ENCODE results near the gene ACSF3.

The ACSF3 gene

GRCh38 chr16:89149386-89149785, 55.7 kb downstream of the ACSF3 start:
- DNase-seq = no peak

DNA sequence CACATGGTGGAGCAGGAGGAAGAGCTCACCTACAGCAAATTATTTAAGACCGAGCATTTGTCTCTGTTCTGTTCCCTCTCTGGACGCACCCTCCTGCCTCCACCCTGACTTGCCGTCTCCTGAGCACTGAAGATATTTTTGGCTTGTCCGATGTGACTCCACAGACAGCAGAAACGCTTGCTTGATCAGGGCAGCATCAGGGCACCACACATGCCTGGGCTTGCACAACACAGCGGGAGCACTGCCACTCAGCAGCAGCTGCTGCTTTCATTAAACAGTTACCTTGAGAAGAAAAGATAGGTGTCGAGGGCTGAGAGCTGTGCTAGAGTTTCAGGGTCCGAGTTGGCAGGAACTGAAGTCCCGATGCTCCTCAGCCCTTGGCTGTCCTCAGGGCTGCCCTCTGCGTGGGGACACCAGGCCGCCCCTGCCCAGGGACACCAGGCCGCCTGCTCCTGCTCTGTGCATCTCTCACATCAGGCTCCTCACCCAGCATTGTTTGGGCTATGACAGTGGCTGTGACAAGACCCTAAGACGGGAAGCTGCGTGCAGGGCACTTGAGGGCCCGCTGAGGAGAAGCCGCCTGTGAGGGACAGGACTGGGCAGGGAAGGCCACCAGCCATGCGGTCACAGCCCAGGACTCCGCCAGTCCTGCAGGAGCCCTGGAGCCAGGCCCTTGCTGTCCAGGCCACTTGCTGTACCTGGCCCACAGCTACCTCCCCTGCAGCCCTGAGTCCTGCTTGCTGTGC, 56.6 kb downstream of the ACSF3 start:
- no peak for DNase-seq

DNA sequence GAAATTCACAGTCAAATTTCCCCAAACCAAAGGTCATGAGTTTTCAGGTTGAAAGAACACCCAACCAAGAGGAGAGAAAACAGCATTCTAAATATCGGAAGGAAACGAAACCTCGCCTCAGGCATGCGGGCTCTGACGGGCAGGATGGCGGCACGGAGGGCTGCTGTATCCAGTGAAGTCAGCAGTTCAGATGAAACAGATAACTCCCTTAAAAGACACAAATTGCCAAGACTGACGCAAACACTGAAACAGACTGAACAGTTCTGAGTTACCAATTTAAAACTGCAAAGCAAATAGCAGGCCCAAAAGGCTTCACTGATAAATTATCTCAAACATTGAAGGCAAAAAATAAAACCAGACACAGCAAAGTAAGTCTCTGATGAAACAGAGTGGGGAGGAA, 57.3 kb downstream of the ACSF3 start:
- no peak for DNase-seq

DNA sequence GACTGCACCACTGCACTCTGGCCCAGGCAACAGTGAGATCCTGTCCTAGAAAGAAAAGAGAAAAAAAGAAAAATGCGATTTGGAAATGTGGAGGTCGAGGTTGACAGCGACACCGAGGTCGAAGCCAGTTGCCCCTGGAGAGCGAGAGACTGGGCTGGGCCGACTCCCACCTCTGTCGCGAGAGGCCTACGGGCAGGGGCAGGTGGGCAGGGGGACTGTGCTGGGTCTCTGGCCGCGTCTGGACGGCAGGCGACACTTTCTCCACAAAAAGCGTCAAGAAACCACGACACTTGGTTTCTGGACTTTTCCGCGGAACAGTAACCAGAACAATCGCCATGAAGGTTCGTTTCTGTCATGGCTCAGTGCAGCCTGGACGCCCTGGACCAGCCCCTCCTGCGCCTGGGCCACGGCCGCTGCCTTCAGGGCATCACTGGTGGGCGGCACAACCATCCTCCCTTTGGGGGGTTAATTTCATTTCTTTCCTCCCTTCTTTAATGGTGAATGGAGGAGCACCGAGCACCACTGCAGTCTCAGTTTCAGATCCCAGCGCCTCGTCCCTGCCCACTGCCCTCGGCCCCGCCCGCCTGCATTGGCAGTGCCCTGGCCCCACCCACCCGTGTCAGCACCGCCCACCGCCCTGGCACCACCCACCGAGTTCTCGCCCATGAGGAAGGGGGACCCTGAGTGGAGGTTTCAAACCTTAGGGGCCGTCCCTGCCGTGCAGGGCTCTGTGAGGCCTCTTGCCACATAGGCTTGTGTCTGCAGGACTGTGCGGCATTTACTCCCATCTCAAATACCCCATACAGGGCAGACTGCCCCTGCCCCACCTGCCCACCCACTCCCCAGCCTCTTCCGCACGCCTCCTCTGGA, 59.4 kb downstream of the ACSF3 start:
- DNase-seq = no peak

- DNase-seq = no peak
These were observed 60.2 kb downstream of the ACSF3 start for GRCh38 chr16:89153848-89154271.

- no peak for DNase-seq
These were observed 60.9 kb downstream of the ACSF3 start for GRCh38 chr16:89154390-89155183.

- no peak for DNase-seq
These were observed 61.6 kb downstream of the ACSF3 start for GRCh38 chr16:89155184-89155679.

DNA sequence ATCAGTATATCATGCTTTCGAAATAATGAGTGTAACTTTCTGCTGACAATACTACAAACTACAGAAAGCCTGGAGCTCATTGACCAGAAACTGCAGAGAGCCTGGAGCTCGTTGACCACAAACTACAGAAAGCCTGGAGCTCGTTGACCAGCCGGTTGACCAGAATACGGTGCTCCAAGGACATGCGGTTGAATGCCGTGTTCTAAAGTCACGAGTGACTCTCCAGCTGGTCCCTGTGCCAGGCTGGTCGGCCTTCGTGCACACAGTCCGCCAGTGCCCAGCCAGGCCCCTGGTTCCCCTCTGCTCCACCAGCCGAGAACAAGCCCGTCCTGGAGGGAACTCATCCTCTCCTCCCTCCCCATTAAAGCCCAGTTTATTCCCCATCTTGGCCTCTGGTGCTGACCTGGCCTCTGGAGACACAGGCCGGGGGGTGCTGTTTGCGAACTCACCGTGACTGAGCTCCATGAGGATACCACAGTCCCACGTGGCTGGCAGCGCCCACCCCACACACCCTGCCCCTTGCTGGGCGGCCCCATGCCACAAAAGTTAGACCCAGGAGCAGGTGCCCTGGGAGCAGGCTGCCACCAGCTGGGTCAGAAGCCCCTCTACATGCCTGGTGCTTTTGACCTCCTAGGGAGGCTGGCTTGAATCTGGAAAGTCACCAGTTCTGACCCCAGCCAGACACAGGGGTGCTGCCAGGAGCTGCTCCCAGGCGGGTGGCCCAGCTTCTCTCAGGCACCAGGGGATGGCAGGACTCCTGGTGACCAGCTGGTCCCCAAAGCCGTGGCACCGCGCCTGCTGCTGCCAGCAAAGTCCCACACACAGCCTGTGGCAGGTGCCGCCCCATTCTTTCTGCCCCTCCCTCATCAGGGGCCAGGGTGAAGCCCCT, 62.4 kb downstream of the ACSF3 start:
- DNase-seq = no peak

DNA sequence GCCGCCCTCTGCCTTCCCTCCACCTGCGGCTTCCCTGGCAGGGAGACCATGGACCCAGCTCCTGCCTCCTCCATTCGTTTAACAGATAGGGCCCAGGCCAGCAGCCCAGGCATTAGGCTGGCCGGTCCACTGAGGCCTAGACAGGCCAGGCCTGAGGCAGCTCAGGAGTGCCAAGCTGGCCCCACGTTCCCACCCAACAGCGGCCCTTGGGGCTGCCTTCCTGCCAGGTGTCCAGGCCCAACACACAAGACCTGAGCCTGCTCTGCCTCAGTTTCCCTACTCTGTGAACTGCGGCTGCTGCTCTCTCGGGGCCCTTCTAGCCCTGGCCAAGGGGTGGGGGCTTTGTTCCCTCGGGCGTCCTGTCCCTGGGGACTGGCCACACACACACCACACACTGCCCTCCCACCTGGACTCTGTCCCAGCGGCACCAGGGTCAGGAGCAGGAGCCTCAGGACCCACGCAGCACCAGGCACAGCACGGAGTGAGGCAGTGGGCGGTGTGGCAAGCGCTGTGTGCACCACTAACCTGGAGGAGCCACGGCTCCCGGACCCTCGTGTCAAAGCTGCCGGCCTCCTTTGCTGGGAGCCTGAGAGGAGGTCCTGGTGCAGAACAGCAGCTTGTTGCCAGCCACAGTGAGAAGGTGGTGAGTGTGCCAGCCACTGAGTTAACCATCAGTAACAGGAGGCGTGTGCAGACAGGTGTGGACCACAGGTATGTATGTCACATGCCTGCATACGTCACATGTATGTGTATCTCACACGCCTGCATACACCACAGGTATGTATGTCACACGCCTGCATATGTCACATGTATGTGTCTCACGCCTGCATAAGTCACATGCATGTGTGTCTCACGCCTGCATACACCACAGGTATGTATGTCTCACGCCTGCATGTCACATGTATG, 63.3 kb downstream of the ACSF3 start:
- DNase-seq = no peak

GRCh38 chr16:89157778-89158177, 64.1 kb downstream of the ACSF3 start:
- DNase-seq = no peak

- DNase-seq = no peak
These were observed 65.6 kb downstream of the ACSF3 start for GRCh38 chr16:89159066-89159849.

- no peak for DNase-seq
These were observed 66.2 kb downstream of the ACSF3 start for GRCh38 chr16:89159850-89160354.

DNA sequence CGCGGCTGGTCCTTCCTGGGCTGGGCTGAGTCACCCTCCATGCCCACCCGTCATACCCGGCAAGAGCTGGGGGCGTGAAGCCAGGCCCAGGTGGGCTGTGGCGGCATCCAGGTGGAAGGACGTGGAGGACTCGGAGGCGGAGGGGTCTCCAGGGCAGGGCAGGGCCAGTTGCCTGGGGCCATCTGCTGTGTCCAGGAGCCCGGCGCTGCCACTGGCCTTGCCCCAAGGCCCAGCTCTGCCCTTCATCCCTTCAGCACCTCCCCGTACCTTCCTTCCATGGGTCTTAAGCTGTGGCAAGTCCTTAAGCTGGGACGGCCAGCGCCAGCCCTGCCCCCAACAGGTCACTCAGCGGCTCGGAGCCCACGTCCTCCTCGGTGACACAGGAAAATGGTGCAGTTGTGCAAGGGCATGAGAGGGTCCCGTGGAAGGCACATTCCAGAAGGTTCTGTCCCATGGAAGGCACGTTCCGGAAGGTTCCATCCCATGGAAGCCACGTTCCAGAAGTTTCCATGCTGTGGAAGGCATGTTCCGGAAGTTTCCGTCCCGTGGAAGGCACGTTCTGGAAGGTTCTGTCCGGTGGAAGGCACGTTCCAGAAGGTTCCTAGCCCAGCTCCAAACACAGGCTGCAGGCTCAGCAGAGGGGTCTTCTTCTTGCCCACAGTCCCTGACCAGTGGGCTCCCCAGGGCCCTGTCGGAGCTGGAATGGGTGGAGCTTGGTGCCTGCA, 67.5 kb downstream of the ACSF3 start:
- DNase-seq = no peak

GRCh38 chr16:89161763-89162713, 68.4 kb downstream of the ACSF3 start:
- DNase-seq = no peak

DNA sequence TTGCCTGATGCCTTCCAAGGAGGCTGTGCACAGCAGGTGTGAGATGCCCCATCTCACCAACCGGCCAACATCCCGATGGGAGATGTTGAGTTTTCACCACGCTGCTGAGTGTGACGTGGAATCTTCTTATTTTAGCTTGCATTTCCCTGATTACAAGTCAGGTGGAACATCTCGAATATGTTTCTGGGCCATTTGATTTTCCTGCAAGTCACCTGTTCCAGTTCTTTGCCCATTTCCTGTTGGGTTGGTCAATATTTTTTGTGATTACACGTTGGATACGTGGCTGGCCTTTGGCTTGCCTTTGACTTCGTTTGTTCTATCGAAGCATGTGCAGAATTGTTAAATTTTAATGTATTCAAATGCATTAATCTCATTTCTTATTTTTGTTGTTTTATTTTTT, 69.6 kb downstream of the ACSF3 start:
- no peak for DNase-seq

DNA sequence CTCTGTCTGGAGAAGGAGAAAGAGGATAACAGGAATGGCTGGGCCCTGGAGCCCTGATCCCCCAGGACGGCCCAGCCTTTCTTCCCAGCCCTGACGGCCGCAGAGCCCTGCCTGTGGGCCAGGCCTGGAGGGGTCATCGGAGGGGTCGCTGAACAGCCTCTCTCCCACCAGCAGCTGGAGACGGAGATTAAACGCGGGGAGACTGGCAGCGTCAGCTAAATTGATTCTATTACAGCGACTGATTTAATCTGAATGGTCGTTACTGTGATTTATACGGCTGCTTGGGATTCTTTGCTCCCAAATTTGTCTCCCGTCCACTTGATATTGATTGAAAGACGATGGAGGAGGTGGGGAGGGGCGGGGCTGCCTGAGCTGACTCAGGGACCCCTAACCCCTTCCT, 70.8 kb downstream of the ACSF3 start:
- no peak for DNase-seq

DNA sequence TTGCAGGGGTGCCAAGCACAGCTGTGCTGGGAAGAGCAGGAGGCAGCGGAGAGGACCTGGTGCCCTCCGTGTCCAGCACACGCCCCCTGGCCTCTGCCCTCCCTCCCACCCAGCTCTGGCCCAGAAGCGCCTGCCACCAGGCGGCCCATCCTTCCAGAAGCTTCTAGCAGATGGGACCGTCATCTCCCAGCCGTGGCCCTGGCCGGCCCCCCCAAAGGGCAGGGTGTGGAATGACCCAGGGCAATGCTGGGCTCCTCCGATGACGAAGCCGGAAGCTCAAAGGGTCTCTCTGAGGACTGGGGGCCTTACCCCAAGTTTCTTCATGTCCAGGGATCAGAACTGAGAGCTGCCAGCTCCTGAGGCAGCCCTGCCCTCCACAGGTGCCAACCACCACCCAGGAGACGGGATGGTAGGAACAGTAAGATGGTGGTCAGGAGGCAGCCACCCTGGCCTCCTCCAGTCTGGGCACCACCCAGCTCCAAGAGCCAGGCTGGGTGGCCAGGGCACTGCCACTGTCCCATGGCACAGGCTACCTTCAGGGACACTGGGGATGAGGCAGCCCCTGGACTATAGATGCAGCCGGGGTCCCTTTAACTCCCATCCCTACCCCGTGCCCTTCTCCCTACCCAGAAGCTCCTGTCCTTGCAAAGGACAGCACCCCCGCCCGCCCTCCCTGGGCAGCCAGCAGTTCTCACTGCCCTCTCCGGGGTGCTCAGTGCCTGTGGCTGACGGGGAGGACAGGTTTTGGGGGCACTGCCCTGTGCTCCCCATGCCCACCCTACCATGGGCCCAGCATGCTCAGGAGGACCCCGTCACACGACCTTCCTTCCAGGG, 71.4 kb downstream of the ACSF3 start:
- DNase-seq = no peak
